GM12878 (cell line): Measurements from ENCODE around the gene EYS. TPM values are rescaled to one million over a fixed set of nuclear protein-coding genes. Genes with fewer than 3 reads are reported as not detected.

Source experiments
- ATAC-seq: fragments of 200-7000 bp; cut with Tn5 transposase; 3 replicates; pipeline ENCODE4 v1.9.1; 2020; ENCODE audit warnings: mild to moderate bottlenecking, moderate library complexity
- BruUV-seq: library from RNA; stranded (reverse); fragments of 400-500 nt; replicated peaks from 2 replicates; lab custom pipeline; 2021; lab: Mats Ljungman, UMichigan
- CTCF ChIA-PET: fragments of 300-600 bp; sonication (Branson Sonifier 250); formaldehyde crosslinking; extraction: SDS; loops from one replicate; lab custom pipeline; 2021; ENCODE audit warnings: inconsistent platforms; lab: Yijun Ruan, JAX
- POLR2A ChIA-PET: fragments of 350-600 bp; formaldehyde crosslinking; extraction: SDS; loops from one replicate; lab custom pipeline; 2021; ENCODE audit warnings: inconsistent platforms; lab: Charles Lee
- RAD21 ChIA-PET: fragments of 300-600 bp; sonication (Branson Sonifier 250); formaldehyde crosslinking; loops from one replicate; lab custom pipeline; 2023; ENCODE audit warnings: antibody characterized with exemption; ENCODE audit not compliant: unreplicated experiment; lab: Charles Lee
- SMC1A ChIA-PET: fragments of 300-600 bp; sonication (Branson Sonifier 250); formaldehyde crosslinking; loops from one replicate; lab custom pipeline; 2023; ENCODE audit not compliant: unreplicated experiment, uncharacterized antibody; lab: Charles Lee
- DNase-seq: peaks from one replicate; pipeline ENCODE4 v3.0.0-alpha.2; 2011; ENCODE audit warnings: low read depth, low spot score
- FAIRE-seq: peaks from 3 replicates; lab custom pipeline; 2011; peaks lifted over from hg19 to GRCh38; lab: Jason Lieb, UNC
- H2AFZ ChIP-seq: 2 replicates; pipeline ENCODE4 v1.6.0; 2011; ENCODE audit warnings: low read depth, low read length, control low read depth; ENCODE audit not compliant: control insufficient read depth
- H3K27ac ChIP-seq: 2 replicates; pipeline ENCODE4 v1.5.1; 2011; ENCODE audit warnings: control low read depth; ENCODE audit not compliant: control insufficient read depth, insufficient read depth
- H3K27me3 ChIP-seq, 2 experiments: replicated peaks in 1 of 2; 2 replicates each; pipeline versions ENCODE4 v1.6.0 to v1.6.1; 2011; ENCODE audit warnings: low read length in 1 of 2; ENCODE audit not compliant: control insufficient read depth in 2 of 2, insufficient read depth in 2 of 2
- H3K36me3 ChIP-seq, 2 experiments: 2 replicates each; pipeline ENCODE4 v1.5.1; 2011; ENCODE audit warnings: low read length in 1 of 2; ENCODE audit not compliant: control insufficient read depth in 2 of 2, insufficient read depth in 2 of 2
- H3K4me1 ChIP-seq: 2 replicates; pipeline ENCODE4 v1.6.1; 2011; ENCODE audit warnings: mild to moderate bottlenecking, low read length, moderate library complexity, mixed read lengths; ENCODE audit not compliant: control insufficient read depth, insufficient read depth
- H3K4me2 ChIP-seq: 2 replicates; pipeline ENCODE4 v1.6.0; 2011; ENCODE audit warnings: control low read depth; ENCODE audit not compliant: control insufficient read depth, insufficient read depth
- H3K4me3 ChIP-seq: fragments of 200-600 bp; sonication (generic); 2 replicates; pipeline ENCODE4 v1.5.1; 2016
- H3K79me2 ChIP-seq: 2 replicates; pipeline ENCODE4 v1.6.0; 2011; ENCODE audit warnings: low read length; ENCODE audit not compliant: control insufficient read depth, insufficient read depth
- H3K9ac ChIP-seq: 2 replicates; pipeline ENCODE4 v1.8.0; 2011; ENCODE audit warnings: low read length, control low read depth, mixed read lengths; ENCODE audit not compliant: control insufficient read depth, insufficient read depth
- H3K9me3 ChIP-seq: replicated peaks from 3 replicates; pipeline ENCODE4 v1.5.1; 2011; ENCODE audit warnings: mild to moderate bottlenecking, low read length; ENCODE audit not compliant: control insufficient read depth, insufficient read depth
- H4K20me1 ChIP-seq: 2 replicates; pipeline ENCODE4 v1.6.0; 2011; ENCODE audit not compliant: control insufficient read depth, insufficient read depth
- ATF7 ChIP-seq: fragments of 450-650 bp; IDR thresholded peaks from 2 replicates; pipeline ENCODE4 v1.6.1; 2016; ENCODE audit warnings: low read depth, mild to moderate bottlenecking
- BACH1 ChIP-seq: fragments of 450-650 bp; IDR thresholded peaks from 2 replicates; pipeline ENCODE4 v1.6.1; 2017; ENCODE audit warnings: mild to moderate bottlenecking, borderline replicate concordance
- CHD2 ChIP-seq: IDR thresholded peaks from 2 replicates; pipeline ENCODE4 v1.6.1; 2011; ENCODE audit warnings: low read depth, low read length, improper control_type of control experiment, borderline replicate concordance
- FOXK2 ChIP-seq: fragments of 450-650 bp; IDR thresholded peaks from 2 replicates; pipeline ENCODE4 v1.6.1; 2017; ENCODE audit warnings: mild to moderate bottlenecking, moderate library complexity
- KDM1A ChIP-seq: fragments of 200-600 bp; sonication (generic); IDR thresholded peaks from 2 replicates; pipeline ENCODE4 v1.6.1; 2016; ENCODE audit warnings: borderline replicate concordance
- MYB ChIP-seq: fragments of 150-350 bp; IDR thresholded peaks from 2 replicates; pipeline ENCODE4 v1.6.1; 2014; ENCODE audit warnings: mild to moderate bottlenecking, low read depth, low read length, borderline replicate concordance
- NFYA ChIP-seq: IDR thresholded peaks from 2 replicates; pipeline ENCODE4 v1.6.1; 2011; ENCODE audit warnings: low read depth, mild to moderate bottlenecking, low read length, improper control_type of control experiment, borderline replicate concordance
- POLR2AphosphoS2 ChIP-seq: IDR thresholded peaks from 2 replicates; pipeline ENCODE4 v1.6.1; 2011; ENCODE audit warnings: low read depth, mild to moderate bottlenecking, low read length, improper control_type of control experiment, moderate library complexity
- SRF ChIP-seq, 2 experiments: IDR thresholded peaks; 2 replicates each; pipeline ENCODE4 v1.6.1; 2011; ENCODE audit warnings: low read depth in 2 of 2, low read length in 2 of 2, mild to moderate bottlenecking in 1 of 2, moderate library complexity in 1 of 2
- SUZ12 ChIP-seq: fragments of 200-600 bp; sonication (generic); IDR thresholded peaks from one replicate; pipeline ENCODE4 v1.6.1; 2018; ENCODE audit warnings: antibody characterized with exemption, mild to moderate bottlenecking; ENCODE audit not compliant: unreplicated experiment
- TBL1XR1 ChIP-seq: IDR thresholded peaks from 2 replicates; pipeline ENCODE4 v1.6.1; 2012; ENCODE audit warnings: low read depth, low read length, improper control_type of control experiment
- ZNF274 ChIP-seq: IDR thresholded peaks from one replicate; pipeline ENCODE4 v1.8.0; 2011; ENCODE audit not compliant: insufficient read length, insufficient read depth
- ZSCAN29 ChIP-seq: fragments of 450-650 bp; IDR thresholded peaks from 2 replicates; pipeline ENCODE4 v1.6.1; 2017; ENCODE audit warnings: mild to moderate bottlenecking, moderate library complexity
- ZZZ3 ChIP-seq: IDR thresholded peaks from 2 replicates; pipeline ENCODE4 v1.6.1; 2011; ENCODE audit warnings: low read depth; ENCODE audit not compliant: control insufficient read depth, insufficient read length
- WGBS: methylation state at CpG from one replicate; pipeline ENCODE4 v1.1.6; 2016; ENCODE audit warnings: low lambda C conversion rate; ENCODE audit not compliant: insufficient replicate concordance, insufficient coverage; ENCODE audit errors: missing lambda C conversion rate; 5-methylcytosine and 5-hydroxymethylcytosine counted together
- in situ Hi-C: fragments of 300-500 bp; cut with MboI; formaldehyde crosslinking; loops from 9 replicates; pipeline ENCODE4 v1.14.3; 2018; ENCODE audit warnings: mixed read lengths
- intact Hi-C: fragments of 100-400 bp; cut with micrococcal nuclease; formaldehyde crosslinking; loops from one replicate; pipeline ENCODE4 v1.14.2; 2022; ENCODE audit not compliant: unreplicated experiment
- polyA plus RNA-seq, 11 experiments: library from polyadenylated mRNA; depleted of rRNA in 4 of 11; unstranded in 6 of 11; stranded (reverse) in 5 of 11; fragments of >200 nt; fragmentation: Nextera tagmentation in 4 of 11; fragmentation: Illumina TruSeq in 1 of 11; extraction: Ambion mirVana in 4 of 11; extraction: Trizol in 1 of 11; gene quantifications; 1 replicate in 1 of 11; 2 replicates in 10 of 11; pipeline versions ENCODE4 v1.2.1 to v1.2.3, GENCODE V29; 2011 to 2016; ENCODE audit warnings: inconsistent platforms in 2 of 11, missing spikeins in 2 of 11, low read depth in 1 of 11
- total RNA-seq, 4 experiments: library from RNA; depleted of rRNA in 3 of 4; stranded (reverse); fragments of >200 nt in 3 of 4; fragmentation: Illumina TruSeq in 1 of 4; extraction: Trizol in 1 of 4; gene quantifications; 2 replicates each; pipeline versions ENCODE4 v1.2.1 to v1.2.3, GENCODE V29; 2013 to 2021
- TF ChIP-seq, protein P1 (sequence below): fragments of 450-650 bp; IDR thresholded peaks from 2 replicates; pipeline ENCODE4 v1.6.1; 2016; ENCODE audit warnings: mild to moderate bottlenecking
- TF ChIP-seq, protein P2 (sequence below): fragments of 450-650 bp; IDR thresholded peaks from 2 replicates; pipeline ENCODE4 v1.6.1; 2017; ENCODE audit warnings: mild to moderate bottlenecking, moderate library complexity
- TF ChIP-seq, protein P3 (sequence below): fragments of 450-650 bp; IDR thresholded peaks from 2 replicates; pipeline ENCODE4 v1.6.1; 2017; ENCODE audit warnings: borderline replicate concordance

EYS gene
- total and polyA plus RNA-seq, 10 of the 15 experiments (the other 5 are each of a cell fraction or from before 2014, with no cell fraction given): under 0.01 to 0.14 (median 0.02) TPM; not detected in 1

DNA sequence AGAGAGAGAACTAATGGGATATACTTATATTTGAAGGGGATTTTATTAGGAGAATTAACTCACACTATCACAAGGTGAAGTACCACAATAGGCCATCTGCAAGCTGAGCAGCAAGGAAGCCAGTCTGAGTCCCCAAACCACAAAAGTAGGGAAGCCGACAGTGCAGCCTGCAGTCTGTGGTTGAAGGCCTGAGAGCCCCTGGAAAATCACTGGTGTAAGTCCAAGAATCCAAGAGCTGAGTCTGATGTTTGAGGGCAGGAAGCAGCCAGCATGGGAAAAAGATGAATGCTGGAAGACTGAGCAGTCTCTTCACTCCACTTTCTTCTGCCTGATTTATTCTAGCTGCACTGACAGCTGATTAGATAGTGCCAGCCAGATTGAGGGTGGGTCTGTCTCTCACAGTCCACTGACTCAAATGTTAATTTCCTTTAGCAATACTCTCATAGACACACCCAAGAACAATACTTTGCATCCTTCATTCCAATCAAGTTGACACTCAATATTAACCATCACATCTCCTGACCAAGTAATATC lies 1247.5 kb downstream of the EYS start:
- Histone ChIP-seq H3K4me3 (no peak overlapping the region), H3K79me2 (no peaks in the 10 kb centered on the region), H3K4me2 (no peak overlapping the region), H3K36me3 (no peaks in the 10 kb centered on the region), H3K27ac (no peak overlapping the region), H4K20me1 (no peaks in the 10 kb centered on the region), H2AFZ (no peak overlapping the region), H3K4me1 (no peaks in the 10 kb centered on the region), H3K9ac (no peak overlapping the region), H3K27me3 (no peaks in the 10 kb centered on the region), H3K9me3 (no peaks in the 10 kb centered on the region)
- WGBS: 0% methylated on average over 1 of the region's 1 CpG
- ATAC-seq (no peak), FAIRE-seq (no peak), DNase-seq (no peak)
- in situ Hi-C loops: no loop called here
- no TSS peak for BruUV-seq
- ChIA-PET RAD21 (no interaction called here), CTCF (no interaction called here), SMC1A (no interaction called here), POLR2A (no interaction called here)
- intact Hi-C loops: no loop called here
- TF ChIP-seq ZZZ3 (no peak), MYB (no peak), ZNF274 (no peak), BACH1 (no peak), SUZ12 (no peak), POLR2AphosphoS2 (no peak), ATF7 (no peak), NFYA (no peak), ZSCAN29 (no peak), CHD2 (no peak), TBL1XR1 (no peak), FOXK2 (no peak), SRF (IDR thresholded peaks at IDR 0.05; ENCODE audit: low read depth in 2 of 2, low read length in 2 of 2) (no peak), KDM1A (no peak)
- TF ChIP-seq, protein P1, sequence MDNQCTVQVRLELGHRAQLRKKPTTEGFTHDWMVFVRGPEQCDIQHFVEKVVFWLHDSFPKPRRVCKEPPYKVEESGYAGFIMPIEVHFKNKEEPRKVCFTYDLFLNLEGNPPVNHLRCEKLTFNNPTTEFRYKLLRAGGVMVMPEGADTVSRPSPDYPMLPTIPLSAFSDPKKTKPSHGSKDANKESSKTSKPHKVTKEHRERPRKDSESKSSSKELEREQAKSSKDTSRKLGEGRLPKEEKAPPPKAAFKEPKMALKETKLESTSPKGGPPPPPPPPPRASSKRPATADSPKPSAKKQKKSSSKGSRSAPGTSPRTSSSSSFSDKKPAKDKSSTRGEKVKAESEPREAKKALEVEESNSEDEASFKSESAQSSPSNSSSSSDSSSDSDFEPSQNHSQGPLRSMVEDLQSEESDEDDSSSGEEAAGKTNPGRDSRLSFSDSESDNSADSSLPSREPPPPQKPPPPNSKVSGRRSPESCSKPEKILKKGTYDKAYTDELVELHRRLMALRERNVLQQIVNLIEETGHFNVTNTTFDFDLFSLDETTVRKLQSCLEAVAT: no peak
- TF ChIP-seq, protein P2, sequence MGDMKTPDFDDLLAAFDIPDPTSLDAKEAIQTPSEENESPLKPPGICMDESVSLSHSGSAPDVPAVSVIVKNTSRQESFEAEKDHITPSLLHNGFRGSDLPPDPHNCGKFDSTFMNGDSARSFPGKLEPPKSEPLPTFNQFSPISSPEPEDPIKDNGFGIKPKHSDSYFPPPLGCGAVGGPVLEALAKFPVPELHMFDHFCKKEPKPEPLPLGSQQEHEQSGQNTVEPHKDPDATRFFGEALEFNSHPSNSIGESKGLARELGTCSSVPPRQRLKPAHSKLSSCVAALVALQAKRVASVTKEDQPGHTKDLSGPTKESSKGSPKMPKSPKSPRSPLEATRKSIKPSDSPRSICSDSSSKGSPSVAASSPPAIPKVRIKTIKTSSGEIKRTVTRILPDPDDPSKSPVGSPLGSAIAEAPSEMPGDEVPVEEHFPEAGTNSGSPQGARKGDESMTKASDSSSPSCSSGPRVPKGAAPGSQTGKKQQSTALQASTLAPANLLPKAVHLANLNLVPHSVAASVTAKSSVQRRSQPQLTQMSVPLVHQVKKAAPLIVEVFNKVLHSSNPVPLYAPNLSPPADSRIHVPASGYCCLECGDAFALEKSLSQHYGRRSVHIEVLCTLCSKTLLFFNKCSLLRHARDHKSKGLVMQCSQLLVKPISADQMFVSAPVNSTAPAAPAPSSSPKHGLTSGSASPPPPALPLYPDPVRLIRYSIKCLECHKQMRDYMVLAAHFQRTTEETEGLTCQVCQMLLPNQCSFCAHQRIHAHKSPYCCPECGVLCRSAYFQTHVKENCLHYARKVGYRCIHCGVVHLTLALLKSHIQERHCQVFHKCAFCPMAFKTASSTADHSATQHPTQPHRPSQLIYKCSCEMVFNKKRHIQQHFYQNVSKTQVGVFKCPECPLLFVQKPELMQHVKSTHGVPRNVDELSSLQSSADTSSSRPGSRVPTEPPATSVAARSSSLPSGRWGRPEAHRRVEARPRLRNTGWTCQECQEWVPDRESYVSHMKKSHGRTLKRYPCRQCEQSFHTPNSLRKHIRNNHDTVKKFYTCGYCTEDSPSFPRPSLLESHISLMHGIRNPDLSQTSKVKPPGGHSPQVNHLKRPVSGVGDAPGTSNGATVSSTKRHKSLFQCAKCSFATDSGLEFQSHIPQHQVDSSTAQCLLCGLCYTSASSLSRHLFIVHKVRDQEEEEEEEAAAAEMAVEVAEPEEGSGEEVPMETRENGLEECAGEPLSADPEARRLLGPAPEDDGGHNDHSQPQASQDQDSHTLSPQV: no peak
- TF ChIP-seq, protein P3, sequence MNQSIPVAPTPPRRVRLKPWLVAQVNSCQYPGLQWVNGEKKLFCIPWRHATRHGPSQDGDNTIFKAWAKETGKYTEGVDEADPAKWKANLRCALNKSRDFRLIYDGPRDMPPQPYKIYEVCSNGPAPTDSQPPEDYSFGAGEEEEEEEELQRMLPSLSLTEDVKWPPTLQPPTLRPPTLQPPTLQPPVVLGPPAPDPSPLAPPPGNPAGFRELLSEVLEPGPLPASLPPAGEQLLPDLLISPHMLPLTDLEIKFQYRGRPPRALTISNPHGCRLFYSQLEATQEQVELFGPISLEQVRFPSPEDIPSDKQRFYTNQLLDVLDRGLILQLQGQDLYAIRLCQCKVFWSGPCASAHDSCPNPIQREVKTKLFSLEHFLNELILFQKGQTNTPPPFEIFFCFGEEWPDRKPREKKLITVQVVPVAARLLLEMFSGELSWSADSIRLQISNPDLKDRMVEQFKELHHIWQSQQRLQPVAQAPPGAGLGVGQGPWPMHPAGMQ: no peak
